IPS-11a (cell line): ENCODE measurements around the gene KCNMA1.

Source experiments
- H3K4me3 ChIP-seq: one replicate; pipeline ENCODE4 v1.5.1; 2013; ENCODE audit warnings: low read depth, low read length, control low read depth

The KCNMA1 gene

DNA sequence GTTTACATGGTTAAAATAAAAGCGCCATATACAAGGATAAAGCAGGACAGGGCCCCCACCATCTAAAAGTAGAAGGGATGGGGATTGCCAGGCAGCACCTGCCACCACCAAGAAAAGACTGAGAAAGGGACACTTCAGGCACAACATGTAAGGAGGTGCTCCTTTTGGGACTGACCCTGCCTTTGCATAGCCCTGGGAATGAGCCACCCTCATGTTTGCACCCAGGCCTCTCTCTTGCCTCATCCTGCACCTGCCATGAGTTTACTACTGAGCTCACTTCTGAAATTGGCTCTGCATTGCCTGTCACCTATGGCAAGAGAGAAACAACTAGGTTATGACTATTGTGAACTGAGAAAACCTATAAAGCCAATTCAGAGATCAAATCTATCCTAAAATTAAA, 489.7 kb downstream of the KCNMA1 start:
- no peak overlapping the region for H3K4me3 ChIP-seq

DNA sequence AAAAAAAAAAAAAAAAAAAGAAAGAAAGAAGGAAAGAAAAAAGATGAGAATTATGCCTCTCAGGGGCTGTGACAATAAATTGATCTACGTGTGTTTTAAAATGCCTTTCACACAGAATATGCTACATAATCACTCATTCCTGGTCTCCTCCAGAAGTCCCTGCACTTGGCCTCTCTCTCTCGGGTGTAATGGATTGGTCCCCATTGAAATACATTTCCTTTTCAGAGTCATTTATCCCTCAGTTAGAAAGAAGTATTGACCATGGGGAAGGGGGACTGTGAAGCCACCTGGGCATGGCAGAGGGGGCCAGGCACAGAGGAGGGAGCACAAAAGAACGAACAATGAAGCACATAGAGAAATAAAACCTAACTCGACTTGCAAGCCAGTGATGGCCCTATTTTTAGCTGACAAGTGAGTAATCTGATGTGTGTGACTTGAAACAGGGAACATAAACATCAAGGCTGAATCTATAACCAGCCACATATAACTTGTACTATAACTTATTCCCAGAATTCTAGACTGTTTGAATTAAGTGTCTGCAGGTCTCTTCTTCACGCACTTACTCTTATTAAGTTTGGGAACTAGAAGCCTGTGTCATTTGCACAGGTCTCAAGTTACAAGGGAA, 490.8 kb downstream of the KCNMA1 start:
- H3K4me3 ChIP-seq = no peak overlapping the region

DNA sequence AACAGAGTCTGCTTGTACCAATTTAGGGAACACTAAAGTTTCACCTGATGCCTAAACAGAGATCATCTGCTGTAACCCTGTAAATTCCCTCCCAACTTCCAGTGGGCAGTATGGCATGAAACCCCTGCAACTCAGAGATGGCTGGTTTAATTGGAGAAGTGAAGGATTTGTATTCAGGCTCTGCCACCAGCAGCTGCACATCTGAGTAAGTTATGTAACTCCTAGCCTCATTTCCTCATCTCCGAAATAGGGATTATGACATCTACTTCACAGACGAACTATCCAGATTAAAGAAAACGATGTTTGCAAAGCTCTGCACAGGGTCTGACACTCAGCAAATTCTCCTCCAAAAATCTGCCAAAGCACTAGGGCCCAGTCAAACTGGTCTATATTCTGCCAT, 493.0 kb downstream of the KCNMA1 start:
- H3K4me3 ChIP-seq = no peak overlapping the region

DNA sequence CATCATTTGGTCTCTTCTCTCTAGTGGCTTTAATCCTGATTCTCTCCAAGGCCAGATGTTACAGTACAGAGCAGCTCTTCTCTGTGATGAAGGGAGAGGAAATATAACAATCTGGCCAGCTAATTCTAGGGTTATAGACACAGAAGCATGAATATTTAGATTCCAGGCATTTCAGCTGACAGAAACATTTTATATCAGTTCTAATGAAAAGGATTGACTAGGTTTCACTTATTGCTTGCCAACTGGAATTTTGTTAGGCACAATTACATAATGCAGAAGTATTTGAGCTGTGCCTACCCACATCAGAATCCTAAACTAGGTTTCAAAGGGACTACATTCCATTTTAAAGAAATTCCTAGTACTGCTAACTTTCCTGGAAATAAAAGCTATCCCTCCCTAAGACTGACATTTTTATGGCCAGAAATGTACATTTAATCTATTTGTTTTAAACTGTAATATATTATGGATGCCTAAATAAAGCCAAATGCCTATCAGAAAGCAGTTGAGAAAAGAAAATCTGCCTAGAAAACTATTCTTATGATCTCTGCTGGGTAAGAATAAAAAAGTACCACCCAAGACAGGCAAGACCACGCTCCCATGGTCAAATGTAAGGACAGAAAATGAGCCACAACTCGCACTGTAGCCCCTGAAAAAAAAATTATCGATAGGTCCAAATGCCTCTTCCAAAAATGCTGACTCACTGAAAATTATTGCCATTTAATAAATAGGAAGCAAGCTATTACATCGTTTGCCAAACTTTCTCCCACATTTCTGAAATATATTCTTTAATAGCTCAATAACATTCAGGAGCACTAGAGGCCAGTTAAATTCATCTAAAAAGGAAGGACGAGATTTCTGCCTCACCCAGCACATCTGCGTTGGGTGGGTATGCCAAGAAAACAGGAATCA, 498.1 kb downstream of the KCNMA1 start:
- no peak overlapping the region for H3K4me3 ChIP-seq

DNA sequence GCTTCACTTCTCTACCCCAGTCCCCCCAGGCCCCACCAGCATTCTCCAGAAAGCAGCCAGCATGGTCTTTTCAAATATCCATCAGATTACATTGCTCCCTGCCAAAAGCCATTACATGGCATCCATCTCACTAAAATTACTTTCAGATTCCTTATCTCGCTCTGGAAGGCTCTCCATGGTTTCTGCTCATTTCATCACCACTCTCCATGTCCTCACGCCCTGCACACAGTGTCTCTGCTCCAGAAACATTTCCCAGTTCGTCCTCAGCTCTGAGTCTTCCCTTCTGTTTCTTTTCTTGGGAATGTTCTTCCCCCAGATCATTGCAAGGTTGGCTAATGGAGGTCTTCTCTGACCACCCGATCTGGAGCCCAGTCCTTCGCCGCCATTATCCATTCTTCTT, 499.1 kb downstream of the KCNMA1 start:
- no peak overlapping the region for H3K4me3 ChIP-seq

DNA sequence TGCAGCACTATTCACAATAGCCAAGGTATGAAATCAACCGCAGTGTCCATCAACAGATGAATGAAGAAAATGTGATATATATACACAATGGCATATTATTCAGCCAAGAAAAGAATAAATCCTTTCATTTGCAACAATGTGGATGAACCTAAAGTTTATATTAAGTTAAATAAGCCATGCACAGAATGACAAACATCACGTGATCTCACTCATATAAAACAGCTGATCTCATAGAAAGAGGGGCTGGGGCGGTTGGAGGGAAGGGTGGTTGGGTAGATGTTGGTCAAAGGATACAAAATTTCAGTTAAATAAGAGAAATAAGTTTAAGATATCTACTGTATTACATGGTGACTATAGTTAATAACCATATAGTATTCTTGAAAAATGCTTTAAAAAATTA, 502.1 kb downstream of the KCNMA1 start:
- H3K4me3 ChIP-seq = no peak overlapping the region

DNA sequence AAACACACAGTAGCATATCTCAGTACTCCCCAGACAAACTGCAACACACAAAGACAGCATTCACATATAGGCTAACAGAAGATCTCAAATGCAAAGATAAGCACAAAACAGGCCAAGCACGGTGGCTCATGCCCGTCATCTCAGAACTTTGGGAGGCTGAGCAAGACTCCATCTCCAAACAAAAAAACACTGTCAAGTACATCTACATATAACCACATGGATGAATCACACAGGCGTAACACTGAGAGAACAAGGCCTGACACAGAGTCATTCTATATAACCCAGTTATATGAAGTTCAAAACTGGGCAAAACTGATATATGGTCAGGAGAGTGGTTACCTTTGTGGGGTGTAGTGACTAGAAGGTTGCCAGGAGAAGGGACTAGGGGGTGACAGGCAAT, 506.4 kb downstream of the KCNMA1 start:
- H3K4me3 ChIP-seq = no peak overlapping the region

DNA sequence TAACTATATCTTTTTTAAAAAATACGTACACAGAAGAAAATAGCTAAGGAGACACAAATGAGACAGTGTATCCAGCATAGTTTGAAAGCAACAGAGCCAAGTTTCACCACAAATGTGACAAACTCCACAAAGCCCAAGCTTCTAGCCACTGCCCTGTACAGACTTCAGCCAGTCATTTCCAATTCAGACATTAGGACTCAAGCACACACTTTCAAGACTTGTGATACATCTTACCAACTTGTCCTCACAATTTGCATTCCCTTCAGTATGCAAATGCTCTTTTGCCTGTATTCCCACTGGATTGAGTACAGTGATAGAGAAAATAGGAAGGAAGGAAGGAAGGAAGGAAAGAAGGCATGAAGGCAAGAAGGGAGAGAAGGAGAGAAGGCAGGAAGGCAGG, 510.4 kb downstream of the KCNMA1 start:
- no peak overlapping the region for H3K4me3 ChIP-seq

DNA sequence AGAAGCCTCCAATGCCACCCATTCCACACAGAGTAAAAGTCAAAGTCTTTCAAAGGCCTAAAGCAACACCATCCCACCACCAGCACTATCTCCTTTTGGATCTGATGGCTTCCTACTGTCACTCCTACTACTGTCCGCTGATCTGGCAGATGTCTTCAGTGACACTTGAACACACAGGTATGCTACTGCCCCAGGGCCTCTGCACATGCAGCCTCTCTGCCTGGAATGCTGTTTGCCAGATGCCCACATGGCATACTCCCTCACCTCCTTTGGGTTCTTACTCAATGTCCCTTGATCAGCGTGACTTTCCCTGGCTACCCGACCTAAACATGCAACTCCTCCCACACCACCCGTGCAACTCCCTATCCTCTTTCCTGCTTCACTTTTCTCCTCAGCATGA, 512.4 kb downstream of the KCNMA1 start:
- no peak overlapping the region for H3K4me3 ChIP-seq

DNA sequence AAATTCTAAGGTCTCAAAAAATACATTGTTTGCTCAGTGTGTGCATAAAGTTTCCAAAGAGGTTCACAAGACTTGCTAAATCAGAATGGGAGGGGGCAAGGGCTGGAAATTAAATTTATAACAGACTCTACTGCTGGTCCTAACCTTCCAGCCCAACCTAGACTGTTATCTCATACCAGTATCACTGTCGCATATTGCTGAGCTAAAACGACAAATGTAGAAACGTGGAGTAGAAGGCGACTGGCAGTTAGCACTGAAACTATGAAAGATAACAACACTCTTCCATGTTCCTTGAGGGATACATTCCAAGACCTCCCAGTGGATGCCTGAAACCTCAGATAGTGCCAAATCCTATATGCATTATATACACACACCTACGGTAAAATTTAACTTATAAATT, 514.3 kb downstream of the KCNMA1 start:
- no peak overlapping the region for H3K4me3 ChIP-seq

DNA sequence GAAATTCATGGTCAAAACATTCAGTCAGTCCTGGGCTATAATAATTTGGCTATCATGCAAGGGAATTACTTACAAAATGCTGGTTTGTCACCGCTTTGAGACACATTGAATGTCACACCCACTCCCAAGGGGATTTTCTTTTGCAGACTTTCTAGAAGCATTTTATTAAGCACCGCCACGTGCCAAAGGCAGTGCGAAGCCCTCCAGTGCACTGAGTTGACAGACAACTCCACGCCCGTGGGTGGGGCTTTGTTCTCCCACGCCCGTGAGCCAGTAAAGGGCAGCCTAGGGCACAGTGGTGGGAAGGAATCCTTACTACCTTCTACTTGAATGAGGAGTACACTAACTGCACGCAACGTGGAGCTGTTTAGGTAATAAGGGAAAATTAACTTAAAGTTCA, 515.8 kb downstream of the KCNMA1 start:
- H3K4me3 ChIP-seq = no peak overlapping the region

DNA sequence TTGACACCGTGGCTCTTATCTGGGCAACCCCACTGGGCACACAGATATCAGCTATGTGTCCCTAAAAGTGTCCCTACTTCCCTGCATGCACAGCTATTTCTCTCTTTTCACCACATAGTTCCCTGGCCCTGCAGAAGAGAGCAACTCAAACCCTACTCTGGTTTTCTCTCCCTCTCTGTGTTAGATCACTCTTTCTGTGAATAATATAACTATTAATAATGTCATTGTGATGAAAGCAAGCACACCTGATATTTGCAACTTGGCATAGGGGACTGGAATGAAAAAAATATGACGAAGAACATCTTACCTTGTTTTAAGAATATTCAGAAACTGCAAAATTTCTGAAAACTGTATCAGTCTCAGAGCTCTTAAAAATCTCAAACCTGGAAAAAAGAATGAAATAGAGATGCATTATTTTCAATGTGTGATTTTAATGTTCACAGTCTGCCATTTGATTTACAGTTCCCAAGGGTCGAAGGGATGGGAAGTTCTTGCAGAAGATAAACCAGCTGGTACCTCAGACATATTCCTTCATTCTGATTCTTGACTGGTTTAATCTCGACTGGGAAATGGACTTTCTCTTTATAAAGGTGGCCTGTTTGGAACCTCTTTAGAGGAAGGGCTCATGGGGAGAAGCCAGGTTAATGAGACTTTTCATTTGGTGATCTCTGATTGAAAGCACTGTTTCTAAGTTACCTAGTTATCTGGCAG, 516.8 kb downstream of the KCNMA1 start:
- no peak overlapping the region for H3K4me3 ChIP-seq

DNA sequence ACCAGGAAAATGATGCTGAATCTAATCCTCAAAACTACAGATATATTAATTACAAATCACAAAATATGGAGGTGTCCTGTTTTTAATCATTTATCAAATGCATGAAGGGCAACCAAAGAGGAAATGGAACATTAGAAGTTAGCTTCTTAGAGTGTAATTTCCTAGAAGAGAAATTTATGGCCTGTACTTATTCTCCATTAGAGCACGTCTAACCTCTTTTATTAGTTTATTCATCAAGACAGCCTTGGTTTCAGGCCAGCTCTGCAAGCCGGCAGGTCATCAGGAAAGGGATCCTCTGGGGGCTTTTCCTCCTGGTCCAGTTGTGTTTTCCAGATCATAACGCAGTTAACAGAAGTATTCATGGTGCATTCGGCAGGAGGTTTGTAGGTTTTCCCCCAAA, 517.6 kb downstream of the KCNMA1 start:
- no peak overlapping the region for H3K4me3 ChIP-seq

DNA sequence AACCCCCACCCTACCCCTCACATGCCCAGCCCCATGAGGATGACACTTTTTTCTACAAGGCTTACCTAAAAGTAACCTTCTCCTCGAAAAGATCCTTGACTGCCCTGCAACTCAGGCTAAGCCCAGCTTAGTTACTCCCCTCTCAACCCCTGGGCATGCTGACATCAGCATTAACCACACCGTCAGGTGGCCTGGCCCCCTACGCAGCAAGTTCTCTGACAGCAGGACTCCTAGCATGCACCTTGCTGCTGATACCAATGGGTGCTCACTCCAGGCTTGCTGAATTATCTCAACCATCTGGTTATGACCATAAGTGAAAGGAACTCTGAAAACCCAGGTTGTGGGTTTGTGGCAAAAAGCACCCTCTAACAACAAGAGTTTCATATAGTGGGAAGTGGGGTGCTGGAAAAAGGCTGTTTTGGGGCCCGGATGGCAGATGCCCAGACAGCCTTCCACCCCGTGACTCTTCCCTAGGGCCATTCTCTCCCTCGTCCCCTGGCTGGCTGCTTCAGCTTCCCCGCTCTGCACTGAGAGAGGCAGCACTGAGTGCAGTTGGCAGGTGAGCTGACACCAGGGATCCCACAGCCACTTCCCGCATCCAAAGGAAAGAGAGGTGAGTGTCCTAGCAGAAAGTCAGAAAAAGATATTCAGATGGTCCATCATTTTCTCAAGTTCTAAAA, 518.9 kb downstream of the KCNMA1 start:
- H3K4me3 ChIP-seq = no peak overlapping the region

DNA sequence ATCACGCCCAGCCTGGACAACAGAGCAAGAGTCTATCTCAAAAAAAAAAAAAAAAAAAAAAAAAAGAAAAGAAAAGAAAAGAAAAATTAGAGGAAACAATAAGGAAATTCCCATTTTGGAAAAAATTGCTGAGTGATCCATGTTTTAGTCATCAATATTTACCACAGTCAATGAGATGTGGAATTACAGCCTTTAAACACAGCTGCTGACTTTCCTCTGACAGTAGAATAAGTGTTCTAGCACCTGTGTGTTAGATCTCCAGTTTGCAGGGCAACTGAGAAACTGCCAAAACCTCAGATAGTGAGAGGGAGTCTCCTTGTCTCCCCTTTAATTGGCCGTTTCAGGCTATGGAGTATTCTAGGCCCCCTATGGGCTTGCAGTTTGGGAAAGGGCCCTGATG, 520.1 kb downstream of the KCNMA1 start:
- no peak overlapping the region for H3K4me3 ChIP-seq

DNA sequence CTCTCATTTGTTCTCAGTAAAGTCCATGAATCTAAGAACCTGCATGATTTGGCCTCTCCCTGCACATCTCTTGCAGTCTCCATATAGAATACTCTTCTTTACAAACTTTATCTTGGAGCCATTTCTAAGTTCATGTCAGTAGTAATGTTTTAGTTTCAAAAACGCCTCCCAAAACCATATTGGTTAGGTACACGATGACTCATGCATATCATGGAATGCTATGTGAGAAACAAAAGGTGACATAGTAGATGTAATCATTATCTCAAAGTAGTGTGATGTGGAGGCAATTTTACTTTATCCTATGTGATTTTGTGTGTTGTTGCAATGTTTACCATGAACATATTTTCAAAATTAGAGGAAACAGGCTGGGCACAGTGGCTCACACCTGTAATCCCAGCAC, 520.7 kb downstream of the KCNMA1 start:
- H3K4me3 ChIP-seq = no peak overlapping the region

DNA sequence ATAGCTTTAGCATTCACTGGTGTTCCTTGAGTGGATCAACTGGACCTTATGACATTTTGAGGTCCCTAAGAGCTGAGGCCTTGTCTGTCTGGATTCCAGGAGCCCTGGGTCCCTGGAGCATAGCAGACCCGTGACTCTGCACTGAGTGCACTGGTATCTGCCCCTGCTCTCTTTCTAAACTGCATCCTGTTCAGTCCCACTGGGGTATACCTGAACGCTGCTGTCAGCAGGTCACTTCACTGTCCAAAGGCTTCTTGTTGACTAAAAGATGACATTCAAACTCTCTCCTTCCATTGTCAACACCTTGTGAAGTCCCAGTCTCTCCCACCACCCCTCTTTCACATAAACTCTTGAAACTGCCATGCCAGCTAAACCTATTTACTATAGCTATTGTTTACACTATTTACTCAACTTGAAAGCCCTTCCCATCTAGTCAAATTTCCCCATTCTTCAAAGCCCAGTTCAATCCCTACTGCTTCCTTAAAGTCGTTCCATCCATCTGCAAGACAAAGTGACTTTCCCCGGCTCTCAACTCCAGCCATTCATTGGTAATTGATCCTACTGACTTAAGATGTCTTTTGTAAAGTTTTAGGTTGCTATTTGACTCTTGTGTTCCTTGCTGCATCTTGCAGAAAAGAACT, 523.3 kb downstream of the KCNMA1 start:
- H3K4me3 ChIP-seq = no peak overlapping the region

DNA sequence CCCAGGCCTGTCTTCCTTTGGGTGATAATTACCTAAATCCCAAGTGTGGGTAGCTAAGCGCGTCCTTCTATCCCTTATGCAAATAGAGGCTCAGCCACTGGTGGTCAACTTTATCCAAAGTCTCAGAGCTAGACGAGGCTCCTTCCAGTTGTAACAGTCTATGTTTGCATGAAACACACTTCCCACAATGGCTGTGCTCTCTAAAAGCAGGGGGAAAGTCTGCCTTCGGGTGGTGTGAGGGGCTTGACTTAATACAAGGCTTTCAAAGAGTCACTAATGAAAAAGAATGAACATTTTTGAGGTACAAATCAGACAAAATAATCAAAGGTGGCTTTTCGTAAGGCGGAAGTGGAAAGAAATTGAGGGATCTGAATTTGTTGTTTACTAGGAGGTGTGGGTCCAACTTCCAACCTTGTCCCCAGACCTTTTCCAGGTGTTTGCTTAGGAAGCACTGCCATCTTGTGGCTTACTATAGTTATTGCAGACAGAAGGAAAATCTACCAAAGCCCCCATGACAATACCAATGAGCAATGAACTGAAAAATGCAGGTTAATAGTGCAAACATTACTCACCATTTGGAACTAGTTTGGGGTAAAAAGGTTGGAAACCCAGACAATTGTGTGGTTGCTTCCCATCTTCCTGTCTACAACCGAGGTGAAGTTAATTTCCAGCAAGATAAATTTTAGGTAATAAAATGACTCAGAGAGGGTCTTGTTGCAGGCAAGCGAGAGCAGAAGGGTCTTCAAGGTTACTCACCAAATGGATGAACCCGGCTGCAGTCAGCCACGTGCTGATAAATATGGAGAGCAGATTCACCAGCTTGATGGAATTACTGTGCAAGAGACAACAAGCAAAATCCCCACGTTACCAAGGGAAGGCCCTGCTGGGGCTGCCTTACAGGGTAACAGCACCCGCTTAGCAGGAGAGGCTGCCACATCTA, 525.7 kb downstream of the KCNMA1 start:
- H3K4me3 ChIP-seq = no peak overlapping the region

DNA sequence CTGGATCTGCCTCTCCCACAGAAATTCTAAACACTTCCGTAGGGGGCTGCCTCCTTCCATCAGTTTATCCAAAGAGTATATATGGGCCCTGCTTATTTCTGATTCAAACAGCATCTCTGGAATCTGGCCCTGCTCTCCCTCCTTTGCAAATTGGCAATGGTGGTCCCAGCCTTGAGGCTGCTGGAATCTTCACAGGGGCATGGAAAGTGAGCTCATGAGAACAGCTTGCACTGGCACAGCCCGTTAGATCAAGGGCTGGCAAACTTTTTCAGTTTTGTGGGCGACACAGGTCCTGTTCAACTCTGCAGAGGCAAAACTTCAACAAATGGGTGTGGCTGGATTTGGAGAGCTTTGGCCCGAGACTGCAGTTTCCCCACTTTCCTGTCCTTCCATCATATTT, 526.9 kb downstream of the KCNMA1 start:
- no peak overlapping the region for H3K4me3 ChIP-seq
